GM12873 (cell line): ENCODE results near the gene ZDHHC11.

Experiments
- CTCF ChIP-seq: IDR thresholded peaks from 2 replicates; pipeline ENCODE4 v1.5.1; 2012; ENCODE audit warnings: low read depth, mild to moderate bottlenecking, moderate library complexity, low read length, control low read depth; ENCODE audit not compliant: insufficient read depth; ENCODE audit errors: missing control alignments

The ZDHHC11 gene

GRCh38 chr5:854966-855743, 4.4 kb upstream of the ZDHHC11 start:
- no peak for TF ChIP-seq CTCF

- no peak for TF ChIP-seq CTCF
These were observed 3.4 kb upstream of the ZDHHC11 start for GRCh38 chr5:854217-854616.

DNA sequence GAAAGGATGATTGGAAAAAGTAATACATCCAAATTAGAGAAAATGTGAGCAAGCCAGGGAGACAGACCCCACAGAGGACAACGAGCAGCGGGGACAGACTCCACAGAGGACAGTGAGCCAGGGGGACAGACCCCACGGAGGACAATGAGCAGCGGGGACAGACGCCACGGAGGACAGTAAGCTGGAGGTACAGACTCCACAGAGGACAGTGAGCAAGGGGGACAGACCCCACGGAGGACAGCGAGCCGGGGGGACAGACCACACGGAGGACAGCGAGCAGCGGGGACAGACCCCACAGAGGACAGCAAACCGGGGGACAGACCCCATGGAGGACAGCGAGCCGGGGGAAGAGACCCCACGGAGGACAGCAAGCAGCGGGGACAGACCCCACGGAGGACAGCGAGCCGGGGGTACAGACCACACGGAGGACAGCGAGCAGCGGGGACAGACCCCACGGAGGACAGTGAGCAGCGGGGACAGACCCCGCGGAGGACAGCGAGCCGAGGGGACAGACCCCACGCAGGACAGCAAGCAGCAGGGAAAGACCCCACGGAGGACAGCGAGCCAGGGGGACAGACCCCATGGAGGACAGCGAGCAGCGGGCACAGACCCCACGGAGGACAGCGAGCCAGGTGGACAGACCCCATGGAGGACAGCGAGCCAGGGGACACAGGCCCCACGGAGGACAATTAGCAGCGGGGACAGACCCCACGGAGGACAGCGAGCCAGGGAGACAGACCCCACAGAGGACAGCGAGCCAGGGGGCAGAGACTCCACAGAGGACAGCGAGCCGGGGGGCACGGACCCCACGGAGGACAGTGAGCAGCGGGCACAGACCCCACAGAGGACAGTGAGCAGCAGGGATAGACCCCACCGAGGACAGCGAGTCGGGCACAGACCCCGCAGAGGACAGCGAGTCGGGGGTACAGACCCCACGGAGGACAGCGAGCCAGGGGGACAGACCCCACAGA, 1.9 kb upstream of the ZDHHC11 start:
- TF ChIP-seq CTCF, result no peak

DNA sequence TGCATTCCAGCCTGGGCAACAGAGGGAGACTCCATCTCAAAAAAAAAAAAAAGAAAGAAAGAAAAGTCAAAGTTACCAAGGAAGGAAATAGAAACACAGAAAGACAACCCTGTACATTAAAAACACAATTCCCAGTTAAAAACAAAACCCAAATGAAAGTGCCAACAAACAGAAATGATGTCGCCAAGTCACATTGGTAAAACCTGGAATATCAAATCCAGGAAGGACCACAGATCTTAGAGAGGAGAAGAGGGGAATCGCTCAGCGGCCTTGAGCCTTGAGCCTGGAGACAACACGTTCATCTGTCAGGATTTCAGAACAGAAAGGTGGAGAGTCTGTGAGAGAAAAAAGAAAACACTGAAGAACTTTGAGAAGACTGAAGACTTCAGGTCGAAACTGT, 1.2 kb upstream of the ZDHHC11 start:
- TF ChIP-seq CTCF, result no peak

- TF ChIP-seq CTCF, result no peak
These were observed 767 bp upstream of the ZDHHC11 start for GRCh38 chr5:851553-851952.

GRCh38 chr5:851076-851475, 290 bp upstream of the ZDHHC11 start:
- TF ChIP-seq CTCF, result no peak

DNA sequence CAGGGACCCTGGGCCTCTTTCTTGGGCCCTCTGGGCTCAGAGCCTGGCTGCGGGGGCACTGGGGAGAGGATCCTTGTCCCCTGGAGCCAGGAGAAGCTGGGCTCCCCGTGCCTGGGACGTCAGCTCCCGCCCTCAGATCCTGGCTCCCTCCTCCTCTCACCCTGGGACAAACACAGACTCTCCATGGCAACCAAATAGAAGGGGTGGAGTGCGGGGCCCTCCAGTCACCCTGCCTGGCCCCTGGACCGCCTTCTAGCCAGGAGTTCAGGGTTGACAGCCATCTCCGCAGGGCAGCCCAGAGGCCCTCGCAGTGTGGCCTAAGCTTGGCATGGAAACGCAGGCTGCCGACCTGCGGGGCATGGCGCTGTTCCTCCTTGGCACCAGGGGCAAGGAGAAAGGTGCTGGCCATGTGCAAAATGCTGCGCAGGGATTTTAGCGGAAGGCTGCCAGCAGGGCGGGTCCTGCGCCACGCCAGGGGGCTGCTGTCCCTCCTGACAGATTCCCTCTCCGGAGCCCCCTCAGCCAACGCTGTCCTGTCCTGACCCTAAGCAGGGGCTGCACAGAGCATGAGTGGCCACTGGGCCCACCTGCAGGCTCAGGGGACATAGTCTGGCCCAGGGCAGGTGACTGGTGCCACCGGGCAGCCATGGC, 1.0 kb downstream of the ZDHHC11 start:
- TF ChIP-seq CTCF, result no peak
